HEK293 (cell line): Measurements from ENCODE around the gene CAPZB.

Experiments used
- CTCF ChIA-PET: fragments of 350-600 bp; formaldehyde crosslinking; extraction: SDS; loops from one replicate; lab custom pipeline; 2021; ENCODE audit warnings: antibody characterized with exemption; lab: Yijun Ruan, JAX
- POLR2A ChIA-PET: fragments of 300-600 bp; formaldehyde crosslinking; extraction: SDS; loops from one replicate; lab custom pipeline; 2020; ENCODE audit warnings: antibody characterized with exemption, inconsistent platforms; lab: Yijun Ruan, JAX
- H3K27ac ChIP-seq: fragments of 200-500 bp; sonication (Bioruptor generic); 2 replicates; pipeline ENCODE4 v1.5.1; 2014; ENCODE audit warnings: low read depth, low read length, control low read depth, inconsistent platforms; ENCODE audit errors: extremely low read depth
- H3K36me3 ChIP-seq, 2 experiments: fragments of 200-500 bp in 1 of 2; sonication (Bioruptor generic) in 1 of 2; 1 replicate in 1 of 2; 2 replicates in 1 of 2; pipeline ENCODE4 v1.5.1; 2014 to 2017; ENCODE audit warnings: inconsistent platforms in 2 of 2, low read length in 2 of 2; ENCODE audit not compliant: control insufficient read depth in 2 of 2, insufficient read depth in 1 of 2
- H3K4me1 ChIP-seq: fragments of 200-500 bp; sonication (Bioruptor generic); 2 replicates; pipeline ENCODE4 v1.5.1; 2014; ENCODE audit warnings: mild to moderate bottlenecking, low read length, inconsistent platforms; ENCODE audit not compliant: control insufficient read depth, insufficient read depth
- H3K4me3 ChIP-seq: 2 replicates; pipeline ENCODE4 v1.5.1; 2011; ENCODE audit warnings: low read depth, mild to moderate bottlenecking, control low read depth, low read length, moderate library complexity
- H3K9me3 ChIP-seq: fragments of 200-500 bp; sonication (Bioruptor generic); 2 replicates; pipeline ENCODE4 v1.5.1; 2014; ENCODE audit warnings: low read depth, low read length, inconsistent platforms; ENCODE audit not compliant: control insufficient read depth, insufficient read depth
- CTCF ChIP-seq: fragments of 450-650 bp; formaldehyde crosslinking; IDR thresholded peaks from 2 replicates; pipeline ENCODE4 v1.5.1; 2016; ENCODE audit warnings: missing biosample characterization, missing genetic modification characterization
- FEZF1 ChIP-seq: fragments of 450-650 bp; formaldehyde crosslinking; IDR thresholded peaks from 2 replicates; pipeline ENCODE4 v1.5.1; 2016; ENCODE audit warnings: missing biosample characterization, missing genetic modification characterization
- PRDM1 ChIP-seq: fragments of 450-650 bp; formaldehyde crosslinking; IDR thresholded peaks from 2 replicates; pipeline ENCODE4; 2016; ENCODE audit warnings: missing biosample characterization, missing genetic modification characterization
- PRDM2 ChIP-seq: fragments of 450-650 bp; formaldehyde crosslinking; IDR thresholded peaks from 2 replicates; pipeline ENCODE4 v1.5.1; 2016; ENCODE audit warnings: missing biosample characterization, missing genetic modification characterization, borderline replicate concordance
- SCRT1 ChIP-seq: fragments of 450-650 bp; formaldehyde crosslinking; IDR thresholded peaks from 2 replicates; pipeline ENCODE4 v1.5.1; 2016; ENCODE audit warnings: missing biosample characterization, missing genetic modification characterization, borderline replicate concordance
- TCF7L2 ChIP-seq: IDR thresholded peaks from 2 replicates; pipeline ENCODE4 v1.6.1; 2011; ENCODE audit warnings: low read depth, mild to moderate bottlenecking, inconsistent platforms, low read length, moderate library complexity, borderline replicate concordance
- YY2 ChIP-seq: fragments of 450-650 bp; formaldehyde crosslinking; IDR thresholded peaks from 2 replicates; pipeline ENCODE4 v1.5.1; 2016; ENCODE audit warnings: missing biosample characterization, missing genetic modification characterization
- ZNF10 ChIP-seq: fragments of 450-650 bp; formaldehyde crosslinking; IDR thresholded peaks from 2 replicates; pipeline ENCODE4 v1.5.1; 2017; ENCODE audit warnings: missing biosample characterization, missing genetic modification characterization
- ZNF169 ChIP-seq: fragments of 450-650 bp; formaldehyde crosslinking; IDR thresholded peaks from 2 replicates; pipeline ENCODE4 v1.5.1; 2016; ENCODE audit warnings: missing biosample characterization, missing genetic modification characterization
- ZNF184 ChIP-seq: fragments of 450-650 bp; IDR thresholded peaks from 2 replicates; pipeline ENCODE4 v1.5.1; 2018; ENCODE audit warnings: missing biosample characterization, mild to moderate bottlenecking, missing genetic modification characterization
- ZNF302 ChIP-seq: fragments of 450-650 bp; formaldehyde crosslinking; IDR thresholded peaks from 2 replicates; pipeline ENCODE4 v1.5.1; 2016; ENCODE audit warnings: missing biosample characterization, missing genetic modification characterization, low read depth
- ZNF416 ChIP-seq: fragments of 450-650 bp; formaldehyde crosslinking; IDR thresholded peaks from 2 replicates; pipeline ENCODE4 v1.5.1; 2016; ENCODE audit warnings: missing biosample characterization, missing genetic modification characterization
- ZNF449 ChIP-seq: fragments of 450-650 bp; formaldehyde crosslinking; IDR thresholded peaks from 2 replicates; pipeline ENCODE4 v1.5.1; 2017; ENCODE audit warnings: missing biosample characterization, mild to moderate bottlenecking, missing genetic modification characterization, moderate library complexity
- ZNF473 ChIP-seq: fragments of 450-650 bp; formaldehyde crosslinking; IDR thresholded peaks from 2 replicates; pipeline ENCODE4 v1.5.1; 2017; ENCODE audit warnings: missing biosample characterization, missing genetic modification characterization
- ZNF514 ChIP-seq: fragments of 450-650 bp; formaldehyde crosslinking; IDR thresholded peaks from 2 replicates; pipeline ENCODE4 v1.5.1; 2016; ENCODE audit warnings: missing biosample characterization, missing genetic modification characterization
- ZNF530 ChIP-seq: fragments of 450-650 bp; formaldehyde crosslinking; IDR thresholded peaks from 2 replicates; pipeline ENCODE4 v1.5.1; 2016; ENCODE audit warnings: low read depth, missing biosample characterization, missing genetic modification characterization
- ZNF580 ChIP-seq: fragments of 450-650 bp; formaldehyde crosslinking; IDR thresholded peaks from 2 replicates; pipeline ENCODE4 v1.5.1; 2016; ENCODE audit warnings: missing biosample characterization, missing genetic modification characterization
- ZNF600 ChIP-seq: fragments of 450-650 bp; formaldehyde crosslinking; IDR thresholded peaks from 2 replicates; pipeline ENCODE4 v1.5.1; 2016; ENCODE audit warnings: missing biosample characterization, missing genetic modification characterization
- ZNF660 ChIP-seq: fragments of 450-650 bp; IDR thresholded peaks from 2 replicates; pipeline ENCODE4 v1.5.1; 2018; ENCODE audit warnings: missing biosample characterization, mild to moderate bottlenecking, missing genetic modification characterization
- ZNF768 ChIP-seq: fragments of 450-650 bp; formaldehyde crosslinking; IDR thresholded peaks from 2 replicates; pipeline ENCODE4 v1.5.1; 2018; ENCODE audit warnings: missing biosample characterization, mild to moderate bottlenecking, missing genetic modification characterization
- ZNF785 ChIP-seq: fragments of 450-650 bp; formaldehyde crosslinking; IDR thresholded peaks from 2 replicates; pipeline ENCODE4 v1.5.1; 2016; ENCODE audit warnings: missing biosample characterization, missing genetic modification characterization
- ZNF792 ChIP-seq: fragments of 450-650 bp; formaldehyde crosslinking; IDR thresholded peaks from 2 replicates; pipeline ENCODE4 v1.5.1; 2016; ENCODE audit warnings: missing biosample characterization, missing genetic modification characterization
- ZSCAN16 ChIP-seq: fragments of 450-650 bp; formaldehyde crosslinking; IDR thresholded peaks from 2 replicates; pipeline ENCODE4 v1.5.1; 2016; ENCODE audit warnings: missing biosample characterization, missing genetic modification characterization

CAPZB gene

GRCh38 chr1:19405195-19405760, 80.1 kb downstream of the CAPZB start:
- Histone ChIP-seq H3K36me3 (peaks cover 0 to 5% of the 10 kb centered on the region in 2 experiments; a peak in 2 of 3 replicates), H3K9me3 (no peaks in the 10 kb centered on the region), H3K4me3 (no peak overlapping the region), H3K27ac (no peak overlapping the region)
- POLR2A ChIA-PET = interaction anchor here (0.6 to 1.1 kb wide), 3 partner anchors 34 to 252 kb away, joined by 3 to 8 read pairs (median 4); no protein-coding TSS in a partner anchor
- no peak for TF ChIP-seq FEZF1
- no peak for TF ChIP-seq ZNF600 (tag by site-specific recombination)
- no peak for TF ChIP-seq TCF7L2
- TF ChIP-seq PRDM1 (tag by site-specific recombination) = no peak
- no peak for TF ChIP-seq ZNF530 (tag by site-specific recombination)
- TF ChIP-seq YY2 = no peak
- TF ChIP-seq ZNF660 (tag by site-specific recombination) = no peak
- TF ChIP-seq ZSCAN16 (tag by site-specific recombination) = no peak
- no peak for TF ChIP-seq ZNF768
- no peak for TF ChIP-seq ZNF169 (tag by site-specific recombination)
- TF ChIP-seq, all 188 proteins: peak for 0
- CTCF ChIA-PET = interaction anchor here (0.6 to 1.9 kb wide), 6 partner anchors 8 to 246 kb away, joined by 3 to 9 read pairs (median 4); no protein-coding TSS in a partner anchor
- H3K4me1 ChIP-seq = no peaks in the 10 kb centered on the region

- H3K36me3 ChIP-seq = peaks cover 0 to 5% of the 10 kb centered on the region in 2 experiments; a peak in 2 of 3 replicates
- POLR2A ChIA-PET = no interaction called here
- H3K4me3 ChIP-seq = no peak overlapping the region
- H3K9me3 ChIP-seq = no peaks in the 10 kb centered on the region
- H3K4me1 ChIP-seq = no peaks in the 10 kb centered on the region
- no peak for TF ChIP-seq ZNF792
- TF ChIP-seq ZNF10 (tag by site-specific recombination) = no peak
- no peak for TF ChIP-seq CTCF
- no peak for TF ChIP-seq ZNF785 (tag by site-specific recombination)
- TF ChIP-seq ZNF416 (tag by site-specific recombination) = no peak
- no peak for TF ChIP-seq SCRT1 (tag by site-specific recombination)
- no peak for TF ChIP-seq ZNF580 (tag by site-specific recombination)
- no peak overlapping the region for H3K27ac ChIP-seq
- CTCF ChIA-PET = interaction anchor here (0.6 to 1.9 kb wide), 4 partner anchors 8 to 246 kb away, joined by 3 to 9 read pairs (median 4); no protein-coding TSS in a partner anchor
These were observed 80.6 kb downstream of the CAPZB start for GRCh38 chr1:19404748-19405147.

- ChIA-PET POLR2A (no interaction called here), CTCF (interaction anchor here (1.0 to 5.2 kb wide), 2 partner anchors 10 to 11 kb away, joined by 3 to 43 read pairs; no protein-coding TSS in a partner anchor)
- H3K36me3 ChIP-seq = peaks cover 0 to 7% of the 10 kb centered on the region in 2 experiments; a peak in 2 of 3 replicates
- no peaks in the 10 kb centered on the region for H3K9me3 ChIP-seq
- H3K4me1 ChIP-seq = no peaks in the 10 kb centered on the region
- H3K4me3 ChIP-seq = no peak overlapping the region
- no peak overlapping the region for H3K27ac ChIP-seq
- TF ChIP-seq ZNF449 (tag by site-specific recombination) (no peak), ZNF184 (tag by site-specific recombination) (no peak), ZNF10 (tag by site-specific recombination) (no peak), PRDM2 (tag by site-specific recombination) (no peak), ZNF302 (tag by site-specific recombination) (no peak), ZNF514 (tag by site-specific recombination) (no peak), ZNF473 (no peak)
These were observed 82.1 kb downstream of the CAPZB start for GRCh38 chr1:19403256-19403655.
